HepG2 (cell line): ENCODE measurements around the gene GIPC1. TPM values are rescaled to one million over a fixed set of nuclear protein-coding genes. Genes with fewer than 3 reads are reported as not detected.
A peak's percentile ranks its signal among the peaks of the same experiment; 100 is the strongest.

Source experiments
- ATF1 ChIP-seq: IDR thresholded peaks from 2 replicates; pipeline ENCODE4 v1.6.1; 2016; ENCODE audit warnings: mild to moderate bottlenecking, control low read depth
- CCDC6 ChIP-seq: sonication (generic); formaldehyde crosslinking; IDR thresholded peaks from 2 replicates; pipeline ENCODE4 v1.8.1; 2022; ENCODE audit warnings: mild to moderate bottlenecking, missing genetic modification reagents, moderate library complexity
- GATA4 ChIP-seq: sonication (generic); IDR thresholded peaks from 2 replicates; pipeline ENCODE4 v1.6.1; 2016; ENCODE audit warnings: antibody characterized with exemption, low read depth, borderline replicate concordance
- HNRNPLL ChIP-seq: fragments of 200-400 bp; formaldehyde crosslinking; IDR thresholded peaks from 2 replicates; pipeline ENCODE4 v1.6.1; 2017; ENCODE audit warnings: mild to moderate bottlenecking, low read depth, low read length; ENCODE audit not compliant: poor library complexity, severe bottlenecking
- IKZF5 ChIP-seq: IDR thresholded peaks from 2 replicates; pipeline ENCODE4 v1.6.1; 2018; ENCODE audit warnings: missing genetic modification reagents, mild to moderate bottlenecking, missing compliant biosample characterization
- KAT8 ChIP-seq: IDR thresholded peaks from 2 replicates; pipeline ENCODE4 v1.6.1; 2016; ENCODE audit warnings: missing genetic modification reagents, missing compliant biosample characterization
- MED1 ChIP-seq: sonication (generic); formaldehyde crosslinking; IDR thresholded peaks from 2 replicates; pipeline ENCODE4 v1.4.0; 2020; ENCODE audit warnings: missing genetic modification reagents
- MZF1 ChIP-seq: sonication (generic); formaldehyde crosslinking; IDR thresholded peaks from 2 replicates; pipeline ENCODE4 v1.8.1; 2023; ENCODE audit warnings: mild to moderate bottlenecking, missing genetic modification reagents, borderline replicate concordance
- NR2C2 ChIP-seq: sonication (generic); formaldehyde crosslinking; IDR thresholded peaks from 2 replicates; pipeline ENCODE4 v1.4.0; 2020; ENCODE audit warnings: missing genetic modification reagents, mild to moderate bottlenecking, moderate library complexity, borderline replicate concordance
- PHF21A ChIP-seq: sonication (generic); formaldehyde crosslinking; IDR thresholded peaks from 2 replicates; pipeline ENCODE4 v1.5.0; 2020; ENCODE audit warnings: mild to moderate bottlenecking, missing genetic modification reagents
- RELA ChIP-seq: sonication (generic); formaldehyde crosslinking; IDR thresholded peaks from 2 replicates; pipeline ENCODE4 v1.4.0; 2020; ENCODE audit warnings: missing genetic modification reagents
- RFX1 ChIP-seq: fragments of 450-650 bp; IDR thresholded peaks from 2 replicates; pipeline ENCODE4 v1.6.1; 2017
- RFXAP ChIP-seq: sonication (generic); formaldehyde crosslinking; IDR thresholded peaks from 2 replicates; pipeline ENCODE4 v1.4.0; 2020; ENCODE audit warnings: missing genetic modification reagents, borderline replicate concordance
- WIZ ChIP-seq: sonication (generic); formaldehyde crosslinking; IDR thresholded peaks from 2 replicates; pipeline ENCODE4 v1.5.1; 2020; ENCODE audit warnings: mild to moderate bottlenecking, missing genetic modification reagents
- ZFP36L1 ChIP-seq: sonication (generic); formaldehyde crosslinking; IDR thresholded peaks from 2 replicates; pipeline ENCODE4 v1.8.0; 2022; ENCODE audit warnings: mild to moderate bottlenecking, missing genetic modification reagents, moderate library complexity
- ZNF180 ChIP-seq: sonication (generic); formaldehyde crosslinking; IDR thresholded peaks from 2 replicates; pipeline ENCODE4 v1.4.0; 2020; ENCODE audit warnings: low read depth, missing genetic modification reagents, borderline replicate concordance
- ZNF282 ChIP-seq: fragments of 450-650 bp; IDR thresholded peaks from 2 replicates; pipeline ENCODE4 v1.6.1; 2018; ENCODE audit not compliant: partially characterized antibody
- ZNF333 ChIP-seq: sonication (generic); formaldehyde crosslinking; IDR thresholded peaks from 2 replicates; pipeline ENCODE4 v1.4.0; 2020; ENCODE audit warnings: mild to moderate bottlenecking, missing genetic modification reagents, borderline replicate concordance
- ZNF670 ChIP-seq: sonication (generic); formaldehyde crosslinking; IDR thresholded peaks from 2 replicates; pipeline ENCODE4 v1.8.0; 2022; ENCODE audit warnings: mild to moderate bottlenecking, missing genetic modification reagents, borderline replicate concordance
- polyA plus RNA-seq, 8 experiments: library from polyadenylated mRNA; depleted of rRNA in 3 of 8; stranded (reverse) in 7 of 8; unstranded in 1 of 8; fragments of >200 nt; fragmentation: Illumina TruSeq in 4 of 8; extraction: Trizol in 4 of 8; gene quantifications; 2 replicates each; pipeline versions ENCODE4 v1.2.1 to v1.2.3, GENCODE V29; 2011 to 2016; ENCODE audit warnings: low read depth in 4 of 8, missing spikeins in 1 of 8, mixed read lengths in 1 of 8; ENCODE audit not compliant: insufficient read depth in 1 of 8
- total RNA-seq, 5 experiments: library from RNA; depleted of rRNA; stranded (reverse); fragments of >200 nt; fragmentation: Illumina TruSeq; extraction: Trizol; gene quantifications; 2 replicates each; pipeline ENCODE4 v1.2.3, GENCODE V29; 2016; ENCODE audit warnings: low read depth in 1 of 5
- TF ChIP-seq, protein P1 (sequence below), 2 experiments: sonication (generic) in 1 of 2; formaldehyde crosslinking in 1 of 2; IDR thresholded peaks; 2 replicates each; pipeline versions ENCODE4 v1.6.1 to v1.9.0; 2014 to 2022; ENCODE audit warnings: antibody characterized with exemption in 1 of 2, borderline replicate concordance in 1 of 2, inconsistent platforms in 1 of 2, low read depth in 1 of 2, missing genetic modification reagents in 1 of 2
- TF ChIP-seq, protein P2 (sequence below): IDR thresholded peaks from 2 replicates; pipeline ENCODE4 v1.6.1; 2016; ENCODE audit warnings: mild to moderate bottlenecking, missing biosample characterization, missing genetic modification reagents

Gene GIPC1
- total and polyA plus RNA-seq, 2 of the 13 experiments (the other 11 are each of a cell fraction or from before 2014, with no cell fraction given): 27.1 to 48.1 TPM

GRCh38 chr19:14496029-14496833, at the start of gene GIPC1 (continued):
- TF ChIP-seq, protein P1, sequence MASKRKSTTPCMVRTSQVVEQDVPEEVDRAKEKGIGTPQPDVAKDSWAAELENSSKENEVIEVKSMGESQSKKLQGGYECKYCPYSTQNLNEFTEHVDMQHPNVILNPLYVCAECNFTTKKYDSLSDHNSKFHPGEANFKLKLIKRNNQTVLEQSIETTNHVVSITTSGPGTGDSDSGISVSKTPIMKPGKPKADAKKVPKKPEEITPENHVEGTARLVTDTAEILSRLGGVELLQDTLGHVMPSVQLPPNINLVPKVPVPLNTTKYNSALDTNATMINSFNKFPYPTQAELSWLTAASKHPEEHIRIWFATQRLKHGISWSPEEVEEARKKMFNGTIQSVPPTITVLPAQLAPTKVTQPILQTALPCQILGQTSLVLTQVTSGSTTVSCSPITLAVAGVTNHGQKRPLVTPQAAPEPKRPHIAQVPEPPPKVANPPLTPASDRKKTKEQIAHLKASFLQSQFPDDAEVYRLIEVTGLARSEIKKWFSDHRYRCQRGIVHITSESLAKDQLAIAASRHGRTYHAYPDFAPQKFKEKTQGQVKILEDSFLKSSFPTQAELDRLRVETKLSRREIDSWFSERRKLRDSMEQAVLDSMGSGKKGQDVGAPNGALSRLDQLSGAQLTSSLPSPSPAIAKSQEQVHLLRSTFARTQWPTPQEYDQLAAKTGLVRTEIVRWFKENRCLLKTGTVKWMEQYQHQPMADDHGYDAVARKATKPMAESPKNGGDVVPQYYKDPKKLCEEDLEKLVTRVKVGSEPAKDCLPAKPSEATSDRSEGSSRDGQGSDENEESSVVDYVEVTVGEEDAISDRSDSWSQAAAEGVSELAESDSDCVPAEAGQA (IDR thresholded peaks at IDR 0.05; ENCODE audit: low read depth): no peak
- TF ChIP-seq, protein P1 (CRISPR knock-in tag; IDR thresholded peaks at IDR 0.05; ENCODE audit: borderline replicate concordance): no peak
- TF ChIP-seq NR2C2 (CRISPR knock-in tag) (peak; percentile 59; the same call in 1 of the 2 replicates), ZNF333 (CRISPR knock-in tag) (no peak), KAT8 (peak; percentile 80), HNRNPLL (peak; percentile 91), RFX1 (no peak), ATF1 (CRISPR knock-in tag) (no peak), ZFP36L1 (CRISPR knock-in tag) (no peak), ZNF282 (no peak), GATA4 (peak; percentile 85; the same call in 1 of the 2 replicates), CCDC6 (CRISPR knock-in tag) (no peak), RELA (CRISPR knock-in tag) (no peak), WIZ (no peak), MED1 (CRISPR knock-in tag) (peak; percentile 45; the same call in 1 of the 2 replicates), MZF1 (CRISPR knock-in tag) (no peak), PHF21A (CRISPR knock-in tag) (peak; percentile 97), IKZF5 (CRISPR knock-in tag) (peak; percentile 53; the same call in 1 of the 2 replicates), ZNF180 (CRISPR knock-in tag) (no peak), ZNF670 (CRISPR knock-in tag) (no peak), RFXAP (CRISPR knock-in tag) (peak; percentile 98)
- TF ChIP-seq, protein P2, sequence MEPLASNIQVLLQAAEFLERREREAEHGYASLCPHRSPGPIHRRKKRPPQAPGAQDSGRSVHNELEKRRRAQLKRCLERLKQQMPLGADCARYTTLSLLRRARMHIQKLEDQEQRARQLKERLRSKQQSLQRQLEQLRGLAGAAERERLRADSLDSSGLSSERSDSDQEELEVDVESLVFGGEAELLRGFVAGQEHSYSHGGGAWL (CRISPR knock-in tag): 0 out of 2 replicates have a peak, but pooled peaks have one; percentile 76
